GM19023 (cell line): Measurements from ENCODE around the gene SPPL2A.
"Not testable (repeated sequence)": the region's sequence is repeated elsewhere in the genome, so short reads cannot be mapped to it uniquely, and the experiment has no call there.

Source experiments
- ATAC-seq: cut with Tn5 transposase; IDR thresholded peaks from one replicate; pipeline ENCODE4 v1.9.1; 2021; ENCODE audit warnings: mild to moderate bottlenecking, moderate library complexity; ENCODE audit not compliant: unreplicated experiment

The SPPL2A gene

GRCh38 chr15:50773389-50773788 lies 7.9 kb upstream of the SPPL2A start:
- no peak for ATAC-seq

- no peak for ATAC-seq
Observed at GRCh38 chr15:50767332-50767861, 1.9 kb upstream of the SPPL2A start.

- ATAC-seq, result peak; percentile 30
Observed at GRCh38 chr15:50764461-50765194, 878 bp downstream of the SPPL2A start.

- no peak for ATAC-seq
Observed at GRCh38 chr15:50758712-50759205, 6.7 kb downstream of the SPPL2A start.

- no peak for ATAC-seq
Observed at GRCh38 chr15:50753463-50753862, 12.0 kb downstream of the SPPL2A start.

GRCh38 chr15:50751394-50751793 lies 14.1 kb downstream of the SPPL2A start:
- ATAC-seq, result no peak

- no peak for ATAC-seq
Observed at GRCh38 chr15:50750227-50750705, 15.2 kb downstream of the SPPL2A start.

- no peak for ATAC-seq
Observed at GRCh38 chr15:50747523-50747922, 18.0 kb downstream of the SPPL2A start.

- ATAC-seq, result no peak
Observed at GRCh38 chr15:50744601-50745000, 20.9 kb downstream of the SPPL2A start.

GRCh38 chr15:50740955-50741354 lies 24.6 kb downstream of the SPPL2A start:
- no peak for ATAC-seq

- no peak for ATAC-seq
Observed at GRCh38 chr15:50736823-50737222, 28.7 kb downstream of the SPPL2A start.

- ATAC-seq, result no peak
Observed at GRCh38 chr15:50735156-50735555, 30.4 kb downstream of the SPPL2A start.

- no peak for ATAC-seq
Observed at GRCh38 chr15:50726315-50726714, 39.2 kb downstream of the SPPL2A start.

- ATAC-seq, result no peak
Observed at GRCh38 chr15:50718700-50719125, 46.8 kb downstream of the SPPL2A start.

- no peak for ATAC-seq
Observed at GRCh38 chr15:50712018-50712417, 53.5 kb downstream of the SPPL2A start.

- ATAC-seq, result no peak
Observed at GRCh38 chr15:50710585-50710984, 54.9 kb downstream of the SPPL2A start.

GRCh38 chr15:50707878-50708427 lies 57.6 kb downstream of the SPPL2A start:
- no peak for ATAC-seq

GRCh38 chr15:50702762-50703334 lies 62.7 kb downstream of the SPPL2A start:
- no peak for ATAC-seq

- no peak for ATAC-seq
Observed at GRCh38 chr15:50698101-50698500, 67.4 kb downstream of the SPPL2A start.

GRCh38 chr15:50697109-50697797 lies 68.3 kb downstream of the SPPL2A start:
- ATAC-seq, result no peak

- not testable (repeated sequence) for ATAC-seq
Observed at GRCh38 chr15:50694634-50695165, 70.8 kb downstream of the SPPL2A start.
